ENCODE results near the gene NKX2-8. TPM values are rescaled to one million over a fixed set of nuclear protein-coding genes. Genes with fewer than 3 reads are reported as not detected.

The NKX2-8 gene
- total RNA-seq, 4 donors from 2014 or later: 1.7 to 3.4 (median 2.4) TPM

GRCh38 chr14:36570065-36570464, 12.3 kb downstream of the NKX2-8 start:
- intact Hi-C loops (cut with DNase I): no loop called here

GRCh38 chr14:36556811-36557433, 25.5 kb downstream of the NKX2-8 start:
- no peaks in the 10 kb centered on the region for H3K9me3 ChIP-seq
- H3K4me3 ChIP-seq (replicated peaks in 1 of 3): no peak overlapping the region
- H3K27me3 ChIP-seq: no peaks in the 10 kb centered on the region
- TF ChIP-seq CTCF (IDR thresholded peaks at IDR 0.05): peak; percentile 43 to 82 (median 59)
- no peak for TF ChIP-seq POLR2A (IDR thresholded peaks at IDR 0.05)
- WGBS, 2 donors: 65 to 66% methylated on average over 9 of the region's 9 CpGs
- H3K4me1 ChIP-seq: no peaks in the 10 kb centered on the region
- H3K27ac ChIP-seq: no peak overlapping the region
- no peaks in the 10 kb centered on the region for H3K36me3 ChIP-seq
- peak; percentile 38 to 46 for DNase-seq
- intact Hi-C loops (cut with DNase I): loop anchor here (10.0 kb wide), 3 partner anchors 48 to 662 kb away; no protein-coding TSS in a partner anchor

More at GRCh38 chr14:36570065-36570464, 12.3 kb downstream of the NKX2-8 start:
- no peak for DNase-seq
- WGBS, 2 donors: 63 to 83% methylated on average over 2 of the region's 2 CpGs
- H3K4me1 ChIP-seq: no peaks in the 10 kb centered on the region
- no peaks in the 10 kb centered on the region for H3K36me3 ChIP-seq
- H3K27ac ChIP-seq: no peak overlapping the region
- H3K4me3 ChIP-seq (replicated peaks in 1 of 3): no peak overlapping the region
- H3K27me3 ChIP-seq: no peaks in the 10 kb centered on the region
- no peaks in the 10 kb centered on the region for H3K9me3 ChIP-seq
- TF ChIP-seq POLR2A (IDR thresholded peaks at IDR 0.05) (no peak), CTCF (IDR thresholded peaks at IDR 0.05) (no peak)

DNA sequence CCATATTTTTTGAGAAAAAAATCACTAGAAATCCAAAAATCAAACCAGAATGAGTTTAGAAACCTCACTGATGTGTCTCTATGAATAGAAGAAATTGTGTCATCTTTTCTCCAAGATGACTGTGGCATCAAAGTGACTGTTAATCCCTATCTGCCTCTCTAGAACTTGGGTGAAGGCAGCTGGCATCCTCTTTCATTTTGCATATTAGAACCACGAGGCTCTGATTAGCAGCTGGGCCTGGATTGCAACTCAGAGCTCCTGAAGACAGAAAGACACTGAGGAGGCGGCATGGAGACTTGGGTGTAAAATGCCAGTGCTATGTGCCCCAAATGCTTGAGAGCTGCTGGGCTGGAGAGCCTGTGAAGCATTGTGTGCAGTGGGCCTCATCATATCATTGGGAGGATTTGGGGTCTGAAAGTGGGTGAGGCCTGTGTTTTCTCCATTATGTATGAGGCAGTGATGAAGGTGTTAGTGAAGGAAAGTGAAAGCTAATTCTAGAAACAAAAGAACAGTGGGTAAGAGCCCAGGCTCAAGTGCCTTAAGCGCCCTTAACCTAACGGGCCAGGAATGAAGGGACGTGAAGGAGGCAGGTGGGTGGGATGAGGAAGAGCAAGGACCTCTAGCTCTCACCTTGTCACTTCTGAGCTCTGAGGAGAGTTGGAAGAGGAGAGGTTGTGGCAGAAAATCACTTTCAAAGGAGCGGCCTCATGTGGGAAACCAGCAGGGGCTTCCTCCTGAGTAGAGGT, 26.2 kb downstream of the NKX2-8 start:
- TF ChIP-seq POLR2A (IDR thresholded peaks at IDR 0.05) (no peak), CTCF (IDR thresholded peaks at IDR 0.05) (no peak)
- no peaks in the 10 kb centered on the region for H3K9me3 ChIP-seq
- no peak overlapping the region for H3K27ac ChIP-seq
- H3K27me3 ChIP-seq: no peaks in the 10 kb centered on the region
- H3K4me1 ChIP-seq: no peaks in the 10 kb centered on the region
- DNase-seq: peak in 1 of 2 donors; percentile 12
- intact Hi-C loops (cut with DNase I): loop anchor here (10.0 kb wide), 3 partner anchors 49 to 661 kb away; no protein-coding TSS in a partner anchor
- WGBS, 2 donors: 62 to 64% methylated on average over 6 of the region's 6 CpGs
- no peak overlapping the region for H3K4me3 ChIP-seq (replicated peaks in 1 of 3)
- H3K36me3 ChIP-seq: no peaks in the 10 kb centered on the region

DNA sequence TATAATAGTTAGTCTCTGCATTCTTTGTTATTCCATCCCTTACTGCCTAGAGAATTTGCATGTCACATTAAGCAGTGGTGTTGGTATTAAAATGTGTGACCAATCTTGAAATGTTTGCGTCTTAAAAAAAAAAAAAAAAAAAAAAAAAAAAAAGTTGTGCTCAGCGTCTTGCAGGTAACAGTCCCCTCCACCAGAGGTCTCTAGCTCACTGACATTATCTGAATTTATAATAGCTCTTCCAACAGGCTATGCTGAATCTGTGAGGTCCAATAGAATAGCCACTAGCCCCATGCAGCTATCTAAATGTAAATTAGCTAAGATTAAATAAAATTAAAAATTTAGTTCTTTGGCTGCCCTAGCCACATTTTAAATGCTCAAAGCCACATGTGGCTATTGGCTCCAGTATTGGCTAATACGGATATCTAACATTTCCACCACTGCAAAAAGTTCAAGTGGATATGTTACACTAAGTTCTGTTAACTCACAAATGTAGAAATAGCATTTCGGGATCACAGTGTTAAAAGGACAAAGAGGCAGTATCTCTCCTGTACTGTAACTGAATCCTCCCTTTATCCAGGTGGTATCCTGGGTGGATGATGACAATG, 28.7 kb downstream of the NKX2-8 start:
- TF ChIP-seq POLR2A (IDR thresholded peaks at IDR 0.05): no peak
- peak; percentile 33 to 79 (median 60) for TF ChIP-seq CTCF (IDR thresholded peaks at IDR 0.05)
- peak; percentile 24 to 42 for DNase-seq
- H3K4me1 ChIP-seq: no peaks in the 10 kb centered on the region
- intact Hi-C loops (cut with DNase I): loop anchor here (10.0 kb wide), 3 partner anchors 51 to 659 kb away; no protein-coding TSS in a partner anchor
- no peaks in the 10 kb centered on the region for H3K36me3 ChIP-seq
- no peaks in the 10 kb centered on the region for H3K27me3 ChIP-seq
- H3K4me3 ChIP-seq (replicated peaks in 1 of 3): no peak overlapping the region
- H3K27ac ChIP-seq: no peak overlapping the region
- H3K9me3 ChIP-seq: no peaks in the 10 kb centered on the region
- 44 to 45% methylated on average over 4 of the region's 4 CpGs for WGBS, 2 donors
